A172 (cell line): ENCODE results near the gene SMC6. TPM values are rescaled to one million over a fixed set of nuclear protein-coding genes. Genes with fewer than 3 reads are reported as not detected.

Experiments
- DNase-seq: peaks from one replicate; pipeline ENCODE4 v3.0.0-alpha.2; 2015; ENCODE audit warnings: low spot score
- total RNA-seq: library from RNA; depleted of rRNA; stranded (reverse); fragments of >200 nt; shearing (Covaris generic); gene quantifications from 2 replicates; pipeline ENCODE4 v1.2.3, GENCODE V29; 2014

The SMC6 gene
- total RNA-seq, 1 experiment from 2014 or later = 38.6 TPM

DNA sequence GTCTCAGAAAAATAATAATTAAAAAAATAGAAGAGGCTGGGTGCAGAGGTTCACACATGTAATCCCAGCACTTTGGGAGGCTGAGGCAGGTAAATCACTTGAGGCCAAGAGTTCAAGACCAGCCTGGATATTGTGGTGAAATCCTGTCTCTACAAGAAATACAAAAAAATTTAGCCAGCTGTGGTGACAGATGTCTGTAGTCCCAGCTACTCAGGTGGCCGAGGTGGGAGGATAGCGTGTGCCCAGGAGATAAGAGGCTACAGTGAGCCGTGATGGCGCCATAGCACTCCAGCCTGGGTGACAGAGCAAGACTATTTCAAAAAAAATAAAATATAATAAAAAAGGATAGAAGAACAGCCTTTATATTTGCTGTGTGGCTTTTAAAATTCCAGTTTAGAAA is 35.9 kb downstream of the SMC6 start:
- no peak for DNase-seq

DNA sequence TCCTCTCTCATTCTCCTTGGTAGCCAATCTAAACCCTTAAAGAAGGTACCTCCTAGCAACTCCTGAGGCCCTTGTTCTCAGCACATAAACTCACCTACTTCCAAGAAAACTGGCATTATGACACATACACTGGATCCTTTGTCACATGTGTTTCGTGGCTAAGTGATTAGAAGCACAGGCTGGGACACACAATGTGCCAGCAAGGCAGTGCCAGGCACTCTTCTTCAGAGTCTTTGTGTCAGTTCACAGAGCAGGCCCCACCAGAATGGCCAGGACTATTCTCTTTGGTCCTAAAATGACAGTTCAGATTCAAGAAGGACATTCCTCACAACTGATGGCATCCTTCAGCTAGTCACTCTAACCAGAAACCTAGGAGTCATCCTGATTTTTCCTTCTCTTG is 40.3 kb downstream of the SMC6 start:
- no peak for DNase-seq

DNA sequence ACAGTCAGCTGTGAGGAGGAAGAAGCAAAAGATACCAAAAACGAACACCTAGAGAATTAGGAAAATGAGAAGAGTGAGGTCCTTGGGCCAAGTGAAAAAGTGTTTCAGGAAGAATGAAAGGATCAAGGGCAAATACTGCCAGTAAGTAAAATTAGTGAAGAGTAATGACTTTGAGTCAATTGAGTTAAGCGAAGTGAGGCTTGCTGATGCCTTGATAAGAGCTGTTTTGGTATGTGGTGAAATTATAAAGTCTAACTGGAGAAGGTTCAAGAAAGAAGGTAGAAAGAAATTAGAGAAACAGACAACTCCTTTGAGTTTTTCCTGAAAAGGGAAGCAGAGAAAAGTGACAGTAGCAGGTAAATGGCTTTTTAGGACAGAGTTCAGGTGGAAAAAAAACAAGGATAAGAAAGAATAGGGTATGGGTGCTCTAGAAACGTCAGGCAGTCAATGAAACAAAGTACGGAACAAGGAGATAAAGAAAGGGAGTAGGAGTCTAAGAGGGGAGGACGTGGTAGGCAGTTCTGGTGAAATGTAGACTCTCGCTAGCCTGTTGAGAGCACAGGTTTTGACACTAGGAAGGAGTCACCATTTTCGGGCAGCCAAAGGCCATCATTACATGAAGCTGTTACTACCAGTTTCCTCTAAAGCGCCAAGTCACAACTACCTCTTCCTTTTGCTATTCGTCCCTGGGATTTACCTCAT is 42.9 kb downstream of the SMC6 start:
- no peak for DNase-seq

DNA sequence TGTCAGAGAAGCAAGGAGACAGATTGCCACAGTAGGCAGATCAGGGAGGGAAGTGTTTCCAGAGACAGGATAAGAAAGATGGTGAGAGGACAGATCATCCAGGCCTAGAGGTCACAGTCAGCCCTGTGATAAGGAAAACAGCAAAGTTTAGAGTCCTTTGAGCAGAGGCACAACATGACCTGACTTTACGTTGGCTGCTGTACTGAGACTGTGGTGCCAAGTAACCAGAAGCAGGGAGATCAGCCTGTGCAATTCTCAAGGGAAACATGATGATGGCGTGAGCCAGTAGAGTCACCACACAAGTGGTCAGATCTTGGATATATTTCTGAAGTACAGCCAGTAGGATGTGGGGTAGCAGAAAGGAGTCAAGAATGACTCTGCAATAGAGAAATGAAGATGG is 43.7 kb downstream of the SMC6 start:
- no peak for DNase-seq

DNA sequence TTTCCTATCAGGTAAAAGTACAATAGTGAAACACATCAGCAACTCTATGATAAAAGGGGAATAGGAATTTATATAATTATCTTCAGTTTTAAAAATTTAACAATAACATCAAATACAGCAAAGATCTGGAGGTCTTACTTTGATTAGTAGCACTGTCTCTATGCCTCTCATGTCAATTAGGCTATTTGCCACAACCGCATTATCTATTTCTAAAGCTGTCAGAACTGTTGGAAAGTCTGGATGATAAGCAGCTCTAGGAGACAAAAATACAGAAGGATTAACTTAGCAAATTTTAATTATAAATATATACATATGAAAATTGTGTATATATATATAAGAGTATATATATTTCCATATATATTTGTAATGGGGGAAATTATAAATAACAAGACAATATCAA is 45.1 kb downstream of the SMC6 start:
- DNase-seq = no peak

DNA sequence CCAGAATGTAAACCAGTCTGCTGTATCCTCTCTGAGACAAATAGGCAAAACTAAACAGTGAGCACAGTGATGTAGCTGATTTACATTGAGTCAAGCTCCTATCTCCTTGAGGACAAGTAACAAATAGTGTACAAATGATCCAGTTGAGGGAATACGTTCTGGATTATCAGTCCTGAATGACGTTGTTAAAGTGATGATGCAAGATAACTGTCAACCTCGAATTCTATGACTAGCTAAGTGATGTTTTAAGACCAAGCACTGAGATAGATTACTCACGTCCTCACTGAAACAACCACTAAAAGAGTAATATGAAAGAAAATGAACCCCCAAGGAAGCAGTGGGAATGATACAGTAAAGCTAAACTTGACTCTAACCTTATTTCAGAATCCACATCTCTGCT is 46.8 kb downstream of the SMC6 start:
- no peak for DNase-seq

DNA sequence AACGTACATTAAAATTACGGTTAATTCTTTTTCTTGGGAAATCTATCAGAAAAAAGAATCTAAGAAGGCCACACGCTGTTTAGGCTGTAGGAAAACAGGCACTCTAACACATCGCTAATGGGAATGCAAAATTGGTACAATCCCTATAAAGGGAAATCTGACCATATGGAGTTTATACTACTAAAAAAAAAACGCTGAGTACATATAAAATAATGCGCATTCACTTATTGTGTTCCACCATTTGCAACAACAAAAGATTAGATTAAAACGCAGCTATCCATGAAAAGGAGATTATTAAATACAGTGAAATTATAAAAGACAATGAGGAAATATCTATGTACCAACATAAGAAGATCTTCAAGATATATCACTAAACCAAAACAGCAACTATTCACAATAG is 62.8 kb downstream of the SMC6 start:
- no peak for DNase-seq

DNA sequence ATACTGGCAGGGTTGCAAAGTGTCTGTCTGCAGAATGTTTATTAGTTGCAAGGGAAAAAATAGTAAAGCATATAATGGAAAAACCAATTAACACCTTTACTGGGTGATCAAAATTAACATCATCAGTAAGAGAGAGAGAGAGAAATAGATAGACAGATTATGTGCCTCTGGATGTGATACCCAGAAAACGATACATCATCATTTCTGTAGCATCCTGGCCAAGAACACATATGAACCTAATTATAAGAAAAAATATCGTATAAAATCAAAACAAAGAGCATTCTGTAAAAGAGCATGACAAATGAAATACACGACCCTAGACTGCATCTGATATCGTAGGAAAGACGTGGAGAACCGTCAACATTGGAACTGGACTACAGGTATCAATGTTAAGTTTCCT is 64.6 kb downstream of the SMC6 start:
- no peak for DNase-seq

DNA sequence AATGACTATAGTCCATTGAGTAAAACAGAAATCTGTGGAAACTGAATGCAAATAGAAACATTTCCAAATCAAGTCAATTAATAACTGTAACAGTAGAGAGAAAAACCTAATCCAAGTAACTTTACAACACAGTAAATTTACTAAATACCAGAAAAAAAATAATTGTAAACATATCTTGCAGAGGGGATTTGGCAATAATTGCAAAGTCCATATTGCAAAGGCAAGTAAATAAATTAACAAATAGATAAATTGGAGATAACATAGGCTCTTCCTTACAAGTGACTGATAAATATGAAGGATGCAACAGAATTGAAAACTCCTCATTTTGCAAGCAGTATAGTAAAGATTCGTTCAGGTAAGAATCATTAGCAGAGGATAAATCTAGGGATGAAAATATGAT is 65.0 kb downstream of the SMC6 start:
- DNase-seq = no peak

DNA sequence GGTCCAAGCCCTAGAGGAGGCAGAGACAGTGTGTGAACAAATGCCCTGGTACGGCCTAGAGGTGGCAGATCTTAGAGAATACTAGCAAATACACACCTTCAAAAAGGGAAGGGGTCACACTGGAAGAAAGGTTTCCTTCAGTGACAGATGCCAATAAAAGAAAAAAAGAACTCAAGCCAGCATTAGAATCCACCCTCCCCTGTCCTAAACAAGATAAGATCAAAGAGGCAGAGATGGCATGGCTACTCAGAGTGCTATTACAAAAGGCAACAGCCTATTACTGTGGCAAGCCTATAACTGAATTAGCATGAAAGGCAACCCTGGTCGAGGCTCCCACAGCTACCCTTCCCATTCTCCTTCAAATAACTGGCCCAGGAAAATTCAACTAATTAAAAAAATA is 69.6 kb downstream of the SMC6 start:
- no peak for DNase-seq

DNA sequence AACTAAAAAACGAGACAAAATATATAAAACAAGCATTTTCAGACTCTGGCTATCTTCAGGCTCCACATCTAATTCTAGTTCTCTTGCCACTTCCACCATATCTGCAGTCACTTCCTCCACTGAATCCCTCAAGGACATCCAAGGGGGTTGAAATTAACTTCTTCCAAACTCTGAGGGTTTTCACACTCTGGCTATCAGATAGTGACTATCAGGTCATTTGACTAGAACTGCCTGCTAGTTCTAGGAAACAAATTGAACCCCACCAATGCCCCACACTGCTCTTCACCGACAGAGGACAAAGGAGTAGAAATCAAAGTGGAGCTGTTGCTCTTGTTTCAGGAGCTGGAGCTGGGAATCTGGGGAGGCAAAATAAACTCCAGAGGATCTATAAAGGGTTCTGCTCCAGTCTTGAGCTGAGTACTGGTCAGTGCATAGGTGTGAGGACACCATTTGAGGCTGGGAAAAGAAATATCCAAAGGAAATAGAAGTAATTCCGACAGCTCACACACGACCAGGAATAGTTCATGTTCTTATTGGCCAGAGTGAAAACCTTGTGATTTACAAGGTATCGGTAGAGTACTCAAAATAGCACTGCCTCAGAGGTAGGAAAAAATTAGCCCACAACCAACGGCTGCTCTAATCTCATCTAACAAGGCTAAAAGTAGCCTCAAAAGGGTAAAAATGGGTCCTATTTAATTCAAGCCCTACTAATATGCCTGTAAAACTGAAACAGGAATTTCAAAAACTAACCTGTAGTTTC is 71.3 kb downstream of the SMC6 start:
- DNase-seq = no peak

DNA sequence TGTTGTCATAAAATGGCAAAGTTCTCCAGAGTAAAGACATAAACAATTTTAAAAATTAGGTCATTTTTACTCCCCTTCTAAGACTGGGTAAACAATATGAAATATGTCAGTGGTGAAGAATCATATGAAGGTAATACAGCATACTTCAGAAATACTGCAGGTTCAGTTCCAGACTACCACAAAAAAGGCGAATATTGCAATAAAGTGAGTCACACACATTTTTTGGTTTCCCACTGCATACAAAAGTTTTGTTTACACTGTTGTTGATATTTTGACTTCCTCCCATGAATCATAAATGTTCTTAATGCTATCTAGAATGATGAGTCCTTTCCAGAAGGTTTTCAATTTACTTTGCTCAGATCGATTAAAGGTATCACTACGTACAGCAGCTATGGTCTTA is 73.5 kb downstream of the SMC6 start:
- DNase-seq = no peak

DNA sequence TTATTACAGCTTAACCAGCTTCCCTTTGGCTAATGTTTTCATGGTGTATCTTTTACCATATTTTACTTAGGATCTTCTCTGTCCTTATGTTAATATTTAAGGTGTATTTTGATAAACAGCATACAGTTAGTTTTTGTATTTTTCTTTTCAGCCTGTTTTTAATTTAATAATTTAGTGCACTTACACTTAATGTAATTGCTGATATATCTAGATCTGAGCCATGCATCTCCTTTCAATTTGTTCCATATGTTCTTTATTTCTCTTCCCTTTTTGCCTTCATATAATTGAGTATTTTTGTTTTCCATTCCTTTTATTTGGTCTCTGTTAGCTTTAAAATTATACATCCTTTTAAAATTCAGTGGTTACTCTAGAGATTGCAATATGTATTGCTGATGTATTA is 78.8 kb downstream of the SMC6 start:
- DNase-seq = no peak

DNA sequence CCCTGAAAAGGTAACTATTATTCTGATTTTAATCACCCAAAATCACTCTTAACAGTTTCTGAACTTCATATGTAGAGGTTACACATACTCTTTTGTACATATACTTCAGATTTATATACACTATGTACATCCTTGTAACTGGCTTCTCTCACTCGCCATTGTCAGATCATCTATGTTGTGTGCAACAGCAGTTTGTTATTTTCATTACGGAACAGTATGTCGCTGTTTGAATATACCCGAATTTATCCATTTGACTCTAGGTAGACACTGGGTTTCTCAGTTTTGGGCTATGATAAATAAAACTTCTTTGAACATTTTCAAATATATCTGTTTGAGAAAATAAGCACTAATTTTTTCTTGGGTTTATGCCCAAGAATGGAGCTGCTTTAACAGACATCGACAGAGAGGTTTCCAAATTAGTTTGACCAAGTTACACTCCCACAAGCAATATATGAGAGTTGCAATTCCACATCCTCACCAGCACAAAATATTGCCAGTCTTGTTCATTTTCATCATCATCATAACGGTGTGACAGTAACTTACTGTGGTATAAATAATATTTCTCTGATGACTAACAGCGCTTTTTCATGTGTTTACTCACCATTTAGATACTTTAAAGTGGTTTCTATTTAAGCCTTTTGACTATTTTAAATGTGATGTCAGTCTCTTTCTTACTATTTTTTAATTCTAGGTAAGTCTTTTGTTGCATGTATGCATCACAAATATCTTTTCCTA is 80.9 kb downstream of the SMC6 start:
- DNase-seq = peak; percentile 60

DNA sequence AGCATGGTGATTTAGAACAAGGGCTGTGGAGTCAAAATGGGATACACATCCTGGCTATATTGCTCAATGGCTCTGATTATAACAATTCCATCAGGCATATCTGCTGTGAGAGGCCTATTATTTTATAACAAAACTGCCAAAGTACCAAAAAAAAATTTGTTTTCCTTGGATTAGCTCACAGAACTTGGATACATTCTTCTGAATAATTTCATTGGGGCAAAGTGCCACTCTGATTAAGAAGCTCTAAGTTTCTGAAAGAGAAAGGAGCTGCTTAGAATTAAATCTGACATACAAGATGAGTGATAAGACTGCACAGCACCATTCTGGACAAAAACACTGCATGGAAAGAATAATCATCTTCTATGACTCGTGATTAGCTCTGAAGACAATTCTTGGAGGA is 85.7 kb downstream of the SMC6 start:
- DNase-seq = no peak

DNA sequence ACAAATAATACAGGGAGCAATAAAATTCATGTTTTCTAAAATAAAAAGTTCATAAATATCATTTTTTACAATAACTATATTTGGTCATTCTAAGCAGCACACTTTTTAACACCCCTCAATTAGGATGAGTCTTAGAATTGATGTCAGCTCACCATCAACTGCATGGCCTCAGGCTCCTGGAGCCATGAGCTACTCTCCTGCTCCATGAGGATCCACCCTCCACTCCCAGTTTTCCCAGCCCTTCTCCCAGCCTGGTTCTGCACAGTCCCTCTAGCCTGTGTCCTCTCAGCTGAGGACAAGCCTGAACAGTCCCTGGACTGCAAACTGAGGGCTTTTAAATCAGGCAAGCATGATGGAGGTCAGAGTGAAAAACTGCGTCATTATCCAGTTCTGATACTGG is 89.1 kb downstream of the SMC6 start:
- no peak for DNase-seq

DNA sequence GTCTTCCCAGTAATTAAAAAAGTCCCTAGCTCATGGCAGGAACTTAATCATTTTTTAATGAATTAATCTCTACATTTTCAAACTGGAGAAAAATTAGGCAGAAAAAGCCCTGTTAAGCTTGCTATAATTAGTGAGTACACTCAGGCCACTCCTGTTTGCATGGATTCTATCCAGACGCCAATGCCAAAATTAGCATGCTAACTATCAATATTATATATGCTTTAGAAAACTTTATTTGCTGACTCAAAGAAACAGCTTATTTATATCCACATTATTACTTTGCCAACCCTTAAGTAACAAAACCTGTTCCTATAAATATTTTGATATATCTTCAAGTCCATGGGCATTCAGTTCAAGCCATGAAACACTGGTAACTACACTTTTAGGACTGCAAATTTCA is 90.9 kb downstream of the SMC6 start:
- no peak for DNase-seq

DNA sequence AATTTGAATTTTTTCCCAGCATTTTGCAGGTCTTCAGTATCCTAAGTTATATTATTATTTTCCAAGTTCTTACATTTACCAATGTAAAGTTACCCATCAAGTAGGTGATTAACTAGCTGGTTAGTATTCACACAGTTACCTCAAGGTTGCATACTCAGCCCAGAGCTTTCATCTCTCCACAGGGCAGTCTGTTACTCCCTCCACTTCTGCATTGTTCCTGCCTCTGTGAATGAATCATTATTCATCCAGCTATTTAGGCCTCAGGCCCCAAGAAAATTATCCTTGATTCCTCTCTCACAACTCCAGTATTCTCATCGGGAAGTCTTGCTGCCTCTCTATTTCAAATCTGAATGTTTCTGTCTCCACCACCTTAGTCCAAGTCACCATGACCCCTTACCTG is 92.2 kb downstream of the SMC6 start:
- no peak for DNase-seq

DNA sequence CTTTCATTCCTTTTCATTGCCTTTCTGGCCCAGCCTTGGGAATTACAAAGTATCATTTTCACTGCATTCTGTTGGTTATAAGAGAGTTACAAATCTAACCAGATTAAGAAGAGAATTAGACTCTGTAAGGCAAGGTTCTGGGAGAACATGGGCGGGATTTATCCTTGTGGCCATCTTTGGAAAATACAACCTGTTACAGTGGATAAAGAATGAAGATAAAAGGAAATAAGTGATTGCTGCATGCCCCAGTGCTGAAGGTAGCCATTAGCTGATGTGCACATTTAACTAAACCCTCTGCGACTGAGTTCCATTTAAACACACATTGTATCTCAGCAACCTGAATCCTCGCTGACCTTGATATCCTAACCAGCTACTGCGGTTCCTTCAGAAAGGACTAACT is 93.4 kb downstream of the SMC6 start:
- DNase-seq = no peak

DNA sequence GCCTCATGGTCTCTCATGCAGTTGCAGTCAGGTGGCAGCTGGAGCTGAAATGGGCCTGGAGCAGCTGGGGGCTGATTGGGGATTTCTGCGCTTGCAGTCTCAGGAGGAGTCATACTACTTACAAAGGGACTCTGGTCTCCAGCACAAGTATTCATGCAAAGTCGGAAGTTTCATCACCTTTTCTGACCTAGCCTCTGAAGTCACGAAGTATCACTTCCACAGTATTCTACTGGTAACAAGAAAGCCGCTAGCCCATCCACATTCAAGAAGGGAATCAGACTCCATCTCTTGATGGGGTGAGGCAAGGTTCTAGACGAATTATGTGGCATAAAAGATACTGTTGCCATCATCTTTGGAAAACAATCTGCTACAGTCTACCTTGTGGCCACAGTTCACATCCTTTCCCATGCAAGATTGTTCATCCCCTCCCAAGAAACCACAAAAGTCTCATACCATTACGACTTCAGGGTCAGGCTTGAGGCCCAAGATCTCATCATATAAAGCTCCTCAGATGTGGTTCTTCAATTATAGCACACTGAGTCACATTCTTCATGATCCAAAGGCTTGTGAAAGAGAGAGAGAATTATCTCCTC is 95.3 kb downstream of the SMC6 start:
- DNase-seq = peak; percentile 7

DNA sequence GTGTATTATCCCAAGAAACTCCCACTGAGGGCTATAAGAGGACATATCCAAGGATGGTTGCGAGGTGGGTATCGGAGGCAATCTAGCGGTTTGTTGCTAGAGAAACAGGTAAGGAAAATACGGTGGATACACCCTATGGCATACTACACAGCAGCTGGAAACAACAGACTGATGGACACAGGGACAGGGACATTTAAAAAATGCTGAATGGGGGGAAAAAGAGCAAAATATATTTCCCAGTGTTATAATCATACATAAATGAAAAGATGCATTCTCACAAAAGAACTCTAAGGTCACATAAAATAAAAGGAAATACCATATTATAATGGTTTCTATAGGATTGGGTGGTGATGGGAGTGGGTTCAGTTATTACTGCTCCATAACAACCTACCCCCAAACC is 95.9 kb downstream of the SMC6 start:
- DNase-seq = no peak

DNA sequence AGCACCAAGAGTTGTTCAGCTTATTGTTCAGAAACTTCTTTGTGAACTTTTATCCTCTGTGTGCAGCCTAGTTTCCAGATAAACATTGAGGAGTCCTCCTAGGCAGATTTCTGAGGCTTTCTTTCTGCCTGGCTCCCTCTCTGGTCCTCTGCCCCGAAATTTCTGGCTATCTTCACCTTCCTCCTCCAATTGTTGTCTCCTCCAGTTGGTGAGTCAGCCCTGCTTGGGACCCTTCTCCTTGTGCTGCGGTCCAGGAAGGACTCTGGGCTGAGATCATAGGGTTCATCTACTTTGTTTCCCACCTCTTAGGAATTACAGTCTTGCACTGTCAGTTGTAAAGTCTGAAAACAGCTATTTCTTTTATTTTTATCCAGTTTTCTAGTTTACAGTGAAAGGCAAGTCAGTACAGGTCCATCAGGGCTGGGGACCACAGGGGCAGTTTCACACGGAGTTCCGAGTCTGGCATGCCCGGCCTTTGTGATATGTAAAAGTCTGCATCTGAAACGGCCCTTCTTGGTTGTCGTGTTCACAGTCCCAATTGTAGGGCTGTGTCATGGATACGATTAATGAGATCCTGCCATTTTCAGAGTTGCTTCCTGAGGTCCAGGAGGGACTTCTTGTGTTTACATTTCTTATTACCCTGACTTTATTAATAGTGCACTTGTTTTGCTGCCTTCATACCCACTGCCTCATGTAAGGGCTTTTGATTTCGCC is 100.8 kb downstream of the SMC6 start:
- no peak for DNase-seq
